NCI-H187 (cell line): ENCODE results near the gene LAMC3.

Experiments used
- DNase-seq, 2 experiments: peaks; one replicate each; lab custom pipeline; 2025; lab: John Stamatoyannopoulos, UW

The LAMC3 gene

DNA sequence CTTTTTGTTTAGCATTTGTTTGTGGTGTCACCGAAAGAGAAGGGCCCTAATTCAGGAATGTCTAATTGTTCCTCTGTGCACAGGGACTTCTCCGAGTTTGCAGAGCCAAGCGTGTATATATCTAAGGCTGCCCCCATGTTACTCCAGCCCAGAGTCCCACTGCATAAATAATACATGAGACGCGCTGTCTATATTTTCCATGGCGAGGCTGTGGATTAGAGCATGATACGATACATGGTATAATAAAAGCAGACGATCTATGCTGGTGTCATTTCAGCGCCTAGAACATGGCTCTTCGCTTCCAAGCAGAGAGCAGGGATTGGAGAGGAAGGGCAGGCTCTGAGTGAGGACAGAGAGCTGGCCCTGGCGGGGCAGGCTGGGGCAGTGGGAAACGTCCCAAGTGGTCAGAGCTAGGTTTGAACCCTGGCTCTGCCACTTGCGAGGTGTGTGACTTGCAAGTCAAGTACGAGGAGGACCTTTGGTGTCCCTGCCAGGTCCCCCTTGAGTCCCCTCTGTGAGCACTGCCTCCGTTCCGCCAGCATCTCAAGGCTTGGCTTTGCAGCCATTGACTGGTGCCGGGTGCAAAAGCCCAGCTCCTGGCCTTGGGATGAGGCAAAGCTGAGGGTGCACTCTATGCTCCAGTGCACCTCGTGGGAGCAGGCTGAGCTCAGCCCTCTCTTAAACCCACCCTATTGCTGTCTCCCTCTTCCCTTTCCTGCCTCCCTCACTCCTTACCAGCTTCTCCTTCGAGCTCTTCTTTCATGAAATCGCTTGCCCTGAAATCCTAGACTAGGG is 29.2 kb upstream of the LAMC3 start:
- DNase-seq = no peak

GRCh38 chr9:130980526-130980925 is 28.4 kb upstream of the LAMC3 start:
- DNase-seq = no peak

DNA sequence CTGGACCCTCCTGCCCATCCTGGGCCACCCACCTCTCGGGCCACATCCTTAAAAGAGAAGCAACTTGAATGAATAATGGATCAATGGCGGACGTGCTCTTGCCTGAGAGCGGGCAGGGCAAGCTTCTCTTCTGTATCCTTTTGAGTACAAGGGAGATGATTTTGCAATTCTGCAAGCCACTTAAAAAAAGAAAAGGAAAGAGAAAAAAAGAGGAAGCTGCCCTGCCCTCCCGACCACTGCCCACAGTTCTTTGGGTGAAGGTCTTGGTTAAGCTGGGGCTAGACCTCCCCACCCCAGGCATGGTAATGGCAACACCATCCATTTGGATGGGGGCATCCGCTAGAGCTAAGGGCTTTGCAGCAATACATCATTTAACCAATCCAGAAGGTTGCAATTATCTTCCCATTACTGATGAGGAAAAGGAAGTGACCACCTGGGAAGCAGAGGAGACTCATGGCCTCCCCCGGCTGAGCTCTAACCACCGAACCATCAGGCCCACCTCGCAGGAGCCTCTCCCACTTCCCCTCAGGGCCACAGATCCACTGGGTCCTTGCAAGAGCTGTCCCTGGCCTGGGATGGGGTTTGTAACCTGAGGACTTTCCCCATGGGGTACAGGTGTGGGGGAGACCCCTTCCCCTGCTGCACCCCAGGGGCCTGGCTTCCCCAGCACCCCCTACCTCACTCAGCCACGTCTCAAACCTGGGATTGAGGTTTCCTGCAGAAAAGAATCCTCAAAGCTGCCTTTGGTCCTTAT is 27.8 kb upstream of the LAMC3 start:
- no peak for DNase-seq

- DNase-seq = peak; percentile 15 to 33
Observed at GRCh38 chr9:130981756-130982137, 27.2 kb upstream of the LAMC3 start.

GRCh38 chr9:130982636-130983358 is 26.2 kb upstream of the LAMC3 start:
- peak in 1 of 2 experiments; percentile 57 for DNase-seq

GRCh38 chr9:130983359-130983670 is 25.7 kb upstream of the LAMC3 start:
- DNase-seq = no peak

- no peak for DNase-seq
Observed at GRCh38 chr9:130983970-130984369, 25.0 kb upstream of the LAMC3 start.

GRCh38 chr9:130984521-130984920 is 24.5 kb upstream of the LAMC3 start:
- no peak for DNase-seq

- no peak for DNase-seq
Observed at GRCh38 chr9:130985029-130985428, 23.9 kb upstream of the LAMC3 start.

- no peak for DNase-seq
Observed at GRCh38 chr9:130985606-130986162, 23.3 kb upstream of the LAMC3 start.

DNA sequence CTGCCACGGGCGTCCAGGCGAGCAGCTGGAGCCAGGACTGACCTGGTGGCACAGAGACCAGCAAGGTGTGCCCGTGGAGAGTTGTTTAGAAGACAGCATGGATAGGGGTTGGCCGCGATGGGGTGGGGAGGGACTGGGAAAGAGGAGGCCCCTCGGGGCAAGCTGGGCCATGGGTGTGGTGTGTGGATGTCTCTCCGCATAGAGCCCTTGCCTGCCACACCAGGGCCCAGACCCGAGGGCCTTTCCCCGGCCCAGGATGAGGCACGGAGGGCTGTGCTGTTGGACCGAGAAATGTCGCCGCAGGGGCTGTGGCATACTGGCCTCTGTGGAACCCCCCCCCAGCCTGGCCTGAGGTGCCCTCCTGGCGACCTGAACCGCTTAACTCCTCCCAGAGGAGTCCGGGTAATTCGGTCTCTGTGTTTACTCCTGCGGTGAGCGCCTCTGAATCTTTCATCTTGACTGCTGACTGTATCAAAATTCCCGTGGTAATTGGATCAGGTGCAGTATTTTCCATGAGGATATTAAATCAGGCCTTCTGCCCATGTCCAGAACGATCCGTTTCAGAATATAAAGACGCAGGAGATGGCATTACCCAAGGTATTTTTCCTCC is 22.5 kb upstream of the LAMC3 start:
- DNase-seq = peak in 1 of 2 experiments; percentile 6

- DNase-seq = no peak
Observed at GRCh38 chr9:130987054-130987453, 21.9 kb upstream of the LAMC3 start.

DNA sequence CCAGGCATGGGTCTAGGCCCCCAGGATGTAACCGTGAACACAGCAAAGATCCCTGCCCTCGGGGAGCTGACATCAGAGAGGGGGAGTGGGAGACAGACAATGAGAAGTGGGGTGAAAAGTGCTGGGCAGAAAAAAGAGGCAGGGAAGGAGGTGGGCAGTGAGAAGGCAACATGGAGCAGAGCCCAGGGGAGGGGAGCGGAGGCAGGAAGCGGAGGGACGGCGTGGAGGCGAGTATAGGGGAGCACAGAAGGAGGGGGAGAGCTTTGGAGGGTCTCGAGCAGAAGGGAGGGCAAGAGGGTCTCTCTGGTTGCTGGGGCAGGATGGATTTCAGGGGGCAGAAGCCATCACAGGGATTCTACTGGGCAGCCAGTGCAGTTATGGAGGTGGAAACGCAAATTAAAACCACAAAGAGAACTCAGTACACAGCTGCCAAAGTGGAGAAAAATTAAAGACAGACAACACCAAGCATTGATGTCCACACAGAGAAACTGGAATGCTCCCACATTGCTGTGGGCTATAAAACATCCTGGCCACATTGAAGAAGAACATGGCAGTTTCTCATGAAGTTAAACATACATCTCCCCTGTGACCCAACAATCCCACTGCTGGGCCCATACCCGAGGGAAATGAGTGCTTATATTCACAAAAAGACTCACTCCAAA is 21.1 kb upstream of the LAMC3 start:
- no peak for DNase-seq

DNA sequence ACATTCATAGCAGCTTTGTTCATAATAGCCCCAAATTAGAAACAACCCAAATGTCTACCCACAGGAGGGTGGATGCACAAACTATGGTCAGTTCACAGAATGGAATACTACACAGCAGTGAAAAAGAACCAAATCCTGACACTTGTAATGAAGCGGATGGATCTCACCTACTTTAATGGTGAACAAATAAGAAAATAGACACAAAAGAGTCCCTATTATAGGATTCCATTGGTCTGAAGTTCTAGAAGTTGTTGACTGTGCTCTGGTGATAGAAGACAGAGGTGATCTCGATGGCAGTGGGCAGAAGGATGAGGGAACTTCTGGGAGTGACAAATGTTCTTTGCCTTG is 20.6 kb upstream of the LAMC3 start:
- DNase-seq = no peak

GRCh38 chr9:130988905-130989304 is 20.1 kb upstream of the LAMC3 start:
- DNase-seq = no peak

DNA sequence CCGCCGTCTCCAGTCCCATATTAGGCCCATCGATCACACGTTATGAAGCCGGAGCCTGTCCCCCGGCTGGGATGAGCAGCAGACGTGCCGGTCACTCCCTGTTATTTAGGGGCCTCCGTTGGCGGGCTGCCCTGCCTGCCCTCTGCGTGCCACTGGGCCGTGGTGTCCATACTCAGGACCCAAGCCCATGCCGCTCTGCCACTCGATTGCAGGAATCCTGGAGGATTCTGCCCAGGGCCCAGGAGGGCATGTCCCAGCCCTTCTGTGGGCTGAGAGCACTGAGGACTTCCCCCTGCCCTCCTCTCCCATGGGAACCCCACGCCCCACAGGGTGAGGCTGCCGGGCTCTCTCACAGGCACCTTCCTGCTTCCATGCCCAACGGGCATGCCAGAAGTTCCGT is 19.6 kb upstream of the LAMC3 start:
- DNase-seq = no peak

DNA sequence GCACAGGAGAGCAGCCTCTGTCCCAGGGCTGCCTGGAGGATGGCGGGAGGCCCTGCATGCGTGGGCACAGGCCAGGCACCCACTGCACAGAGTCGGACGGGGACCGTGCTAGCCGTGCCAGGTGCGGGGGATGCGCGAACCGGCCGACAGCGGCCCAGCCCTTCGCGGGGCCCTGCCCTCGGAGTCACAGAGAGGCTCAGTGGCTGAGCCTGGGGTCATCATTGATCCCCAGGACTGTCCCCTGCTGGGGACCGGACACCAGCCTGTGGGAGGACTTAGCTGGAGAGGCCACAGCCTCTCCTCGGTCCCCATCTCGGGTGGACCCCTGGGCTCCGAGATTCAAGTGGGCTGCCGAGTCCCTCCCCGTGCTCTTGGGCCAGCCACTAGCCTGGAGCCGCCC is 19.1 kb upstream of the LAMC3 start:
- DNase-seq = no peak

DNA sequence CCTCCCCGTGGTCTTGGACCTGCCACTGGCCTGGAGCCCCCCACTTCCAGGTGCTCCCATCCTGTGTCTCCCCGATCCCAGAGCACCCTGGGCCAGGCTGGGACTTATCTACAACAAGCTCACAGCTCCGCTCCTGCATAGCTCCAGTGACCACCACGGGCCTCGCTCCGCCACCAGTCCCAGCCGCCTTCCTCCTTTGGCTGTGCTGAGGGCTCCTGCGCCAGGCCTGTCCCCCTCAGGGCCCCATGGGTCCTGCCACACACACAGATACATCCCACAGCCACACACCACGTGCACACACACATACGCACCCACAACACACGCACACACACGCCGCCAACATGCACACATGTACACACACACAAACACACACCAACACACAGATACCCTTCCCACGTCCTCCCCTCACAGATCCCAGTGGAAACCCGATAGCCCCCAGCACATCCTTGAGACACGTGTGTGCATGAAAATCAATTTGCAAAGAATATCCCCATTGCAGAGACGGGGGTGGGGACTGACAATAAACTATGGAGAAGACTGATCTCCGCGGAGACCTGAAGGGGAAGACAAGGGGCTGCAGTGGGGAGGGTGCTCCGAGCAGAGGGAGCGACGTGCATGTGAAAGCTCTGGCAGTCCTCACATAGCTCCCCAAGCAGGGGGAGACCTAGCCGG is 18.5 kb upstream of the LAMC3 start:
- DNase-seq = no peak

DNA sequence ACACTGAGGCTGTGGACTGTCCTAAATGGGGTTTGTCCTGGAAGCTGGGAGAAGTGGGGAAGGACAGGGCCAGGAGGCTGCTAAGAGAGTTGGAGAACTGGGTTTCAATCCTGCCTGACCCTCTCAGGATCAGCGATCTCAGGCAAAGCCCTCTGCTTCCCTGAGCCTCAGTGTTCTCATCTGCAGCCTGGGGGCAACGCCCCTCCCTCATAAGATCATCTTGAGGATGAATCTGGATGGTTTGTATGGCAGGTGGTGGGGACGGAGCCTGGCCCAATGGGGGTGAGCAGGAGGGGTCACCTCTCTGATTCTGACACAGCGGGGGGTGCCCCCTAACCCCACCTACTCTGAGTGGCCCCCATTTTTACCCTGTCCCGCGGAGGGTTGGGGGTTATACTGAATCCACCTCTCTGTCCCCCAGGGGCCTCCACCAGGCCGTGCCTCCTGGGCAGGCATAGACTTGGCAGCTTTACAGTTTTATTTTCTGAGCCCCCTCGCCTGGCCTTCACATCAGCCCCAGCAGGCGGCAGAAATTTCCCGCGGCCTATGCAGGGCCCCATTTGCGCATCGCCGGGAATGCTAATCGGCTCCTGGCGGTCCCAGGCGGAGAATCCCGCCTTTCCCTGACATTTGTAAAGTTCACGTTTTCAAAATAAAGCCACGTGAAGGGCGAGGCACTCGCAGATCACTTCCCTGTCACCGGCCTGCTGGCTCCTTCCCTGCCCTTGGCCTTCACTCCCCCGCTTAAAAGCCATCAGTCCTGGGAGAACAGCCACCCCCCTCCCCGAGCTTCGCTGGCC is 17.8 kb upstream of the LAMC3 start:
- DNase-seq = no peak
